ENCODE data around the gene NUP37. TPM values are rescaled to one million over a fixed set of nuclear protein-coding genes. Genes with fewer than 3 reads are reported as not detected.

The NUP37 gene
- total RNA-seq, 1 donor from 2014 or later, result 141 TPM

DNA sequence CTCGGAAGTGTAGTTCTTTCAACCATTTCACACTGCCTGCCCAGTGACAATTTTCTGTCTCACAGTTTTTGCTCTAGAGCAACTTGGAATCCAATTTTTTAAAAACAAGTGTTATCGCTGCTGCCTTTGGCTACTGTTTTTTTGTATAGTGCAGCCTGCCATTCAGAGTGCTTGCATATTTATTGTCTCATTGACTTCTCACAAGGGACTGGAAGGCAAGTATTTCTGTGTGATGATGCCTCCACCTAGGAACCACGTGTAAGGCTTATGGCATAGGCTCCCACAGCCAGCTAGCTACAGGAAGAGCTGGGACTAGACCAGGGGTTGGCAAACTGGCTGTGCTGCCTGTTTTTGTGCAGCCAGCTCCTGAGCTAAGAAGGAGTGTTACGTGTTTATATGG lies 972 bp upstream of the NUP37 start:
- H3K4me2 ChIP-seq, result peak overlapping the region; percentile 90
- TF ChIP-seq EZH2 (IDR thresholded peaks at IDR 0.05) (no peak), EZH2phosphoT487 (IDR thresholded peaks at IDR 0.05) (no peak)
- TF ChIP-seq, protein P1, sequence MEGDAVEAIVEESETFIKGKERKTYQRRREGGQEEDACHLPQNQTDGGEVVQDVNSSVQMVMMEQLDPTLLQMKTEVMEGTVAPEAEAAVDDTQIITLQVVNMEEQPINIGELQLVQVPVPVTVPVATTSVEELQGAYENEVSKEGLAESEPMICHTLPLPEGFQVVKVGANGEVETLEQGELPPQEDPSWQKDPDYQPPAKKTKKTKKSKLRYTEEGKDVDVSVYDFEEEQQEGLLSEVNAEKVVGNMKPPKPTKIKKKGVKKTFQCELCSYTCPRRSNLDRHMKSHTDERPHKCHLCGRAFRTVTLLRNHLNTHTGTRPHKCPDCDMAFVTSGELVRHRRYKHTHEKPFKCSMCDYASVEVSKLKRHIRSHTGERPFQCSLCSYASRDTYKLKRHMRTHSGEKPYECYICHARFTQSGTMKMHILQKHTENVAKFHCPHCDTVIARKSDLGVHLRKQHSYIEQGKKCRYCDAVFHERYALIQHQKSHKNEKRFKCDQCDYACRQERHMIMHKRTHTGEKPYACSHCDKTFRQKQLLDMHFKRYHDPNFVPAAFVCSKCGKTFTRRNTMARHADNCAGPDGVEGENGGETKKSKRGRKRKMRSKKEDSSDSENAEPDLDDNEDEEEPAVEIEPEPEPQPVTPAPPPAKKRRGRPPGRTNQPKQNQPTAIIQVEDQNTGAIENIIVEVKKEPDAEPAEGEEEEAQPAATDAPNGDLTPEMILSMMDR (IDR thresholded peaks at IDR 0.05), result no peak
- H3K9ac ChIP-seq, result peak overlapping the region; percentile 65
- no peaks in the 10 kb centered on the region for H3K9me3 ChIP-seq (ENCODE audit: low read depth)
- peak overlapping the region; percentile 79 for H3K4me3 ChIP-seq
- Mint-ChIP-seq H3K27ac (no peak overlapping the region), H3K27me3 (ENCODE audit: insufficient read depth, low read depth) (peaks cover 3% of the 10 kb centered on the region), H3K4me1 (peaks cover 17% of the 10 kb centered on the region), H3K9me3 (no peaks in the 10 kb centered on the region), H3K36me3 (peaks cover 6% of the 10 kb centered on the region), H3K4me3 (peak overlapping the region; percentile 90)
- H4K20me1 ChIP-seq (ENCODE audit: low read depth), result no peaks in the 10 kb centered on the region
- H3K27ac ChIP-seq, result no peak overlapping the region
- peak; percentile 29 for DNase-seq (ENCODE audit: low spot score)
- peaks cover 11% of the 10 kb centered on the region for H3K36me3 ChIP-seq
- peaks cover 62% of the 10 kb centered on the region for H3K79me2 ChIP-seq (ENCODE audit: low read depth)
- peaks cover 5% of the 10 kb centered on the region for H3F3A ChIP-seq (ENCODE audit: low read depth)
- peaks cover 4% of the 10 kb centered on the region for H3K4me1 ChIP-seq
- no peaks in the 10 kb centered on the region for H3K27me3 ChIP-seq
- H2AFZ ChIP-seq (replicated peaks), result peak overlapping the region; percentile 97

DNA sequence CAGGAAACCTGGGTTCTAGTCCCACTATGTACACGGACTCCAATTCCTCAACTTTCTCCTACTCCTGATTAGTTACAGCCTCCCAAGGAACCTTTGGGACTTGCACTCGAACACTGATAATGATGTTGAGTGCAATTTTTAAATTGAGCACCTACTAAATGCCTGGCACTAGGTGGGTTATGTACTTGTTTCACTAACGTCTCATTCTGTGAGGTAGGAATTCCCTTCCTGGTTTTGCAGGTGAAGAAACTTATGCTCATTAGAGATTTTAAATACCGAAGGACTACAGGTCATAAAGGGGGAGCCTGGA lies 605 bp upstream of the NUP37 start:
- Histone ChIP-seq H3K9me3 (ENCODE audit: low read depth) (no peaks in the 10 kb centered on the region), H3K4me3 (peak overlapping the region; percentile 79), H3K27me3 (no peaks in the 10 kb centered on the region), H4K20me1 (ENCODE audit: low read depth) (no peaks in the 10 kb centered on the region), H3K9ac (peak overlapping the region; percentile 65), H3K79me2 (ENCODE audit: low read depth) (peaks cover 62% of the 10 kb centered on the region), H3K4me1 (peaks cover 4% of the 10 kb centered on the region), H3K27ac (no peak overlapping the region), H3K36me3 (peaks cover 11% of the 10 kb centered on the region), H3K4me2 (peak overlapping the region; percentile 90), H3F3A (ENCODE audit: low read depth) (peaks cover 5% of the 10 kb centered on the region), H2AFZ (replicated peaks) (peak overlapping the region; percentile 97)
- Mint-ChIP-seq H3K4me3 (peak overlapping the region; percentile 90), H3K4me1 (peaks cover 17% of the 10 kb centered on the region), H3K27ac (peak overlapping the region; percentile 85), H3K36me3 (peaks cover 4% of the 10 kb centered on the region), H3K9me3 (no peaks in the 10 kb centered on the region), H3K27me3 (ENCODE audit: insufficient read depth, low read depth) (peaks cover 3% of the 10 kb centered on the region)
- TF ChIP-seq, protein P1 (IDR thresholded peaks at IDR 0.05), result no peak
- no peak for TF ChIP-seq EZH2 (IDR thresholded peaks at IDR 0.05)
- TF ChIP-seq EZH2phosphoT487 (IDR thresholded peaks at IDR 0.05), result no peak
- peak; percentile 1 for DNase-seq (ENCODE audit: low spot score)

DNA sequence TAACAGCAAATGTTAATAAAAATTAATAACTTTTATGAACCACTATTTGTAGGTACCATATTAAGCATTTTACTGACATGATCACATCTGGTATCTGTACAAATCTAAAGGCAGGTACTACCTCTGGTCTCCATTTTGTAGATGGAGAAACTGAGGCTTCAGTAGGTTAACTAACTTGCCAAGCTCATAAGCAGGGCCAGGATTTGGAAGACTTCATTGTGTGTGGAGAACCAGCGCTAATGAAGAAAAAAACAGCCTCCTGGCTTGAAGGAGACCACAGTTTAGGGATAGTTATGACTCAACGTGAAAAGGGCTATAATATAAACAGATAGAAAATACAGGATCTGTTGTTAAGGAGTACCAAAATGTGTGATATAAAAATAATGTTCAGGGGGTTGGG lies 1.0 kb downstream of the NUP37 start:
- Histone ChIP-seq H3K4me3 (peak overlapping the region; percentile 79), H3K4me2 (peak overlapping the region; percentile 90)

More for the DNA sequence above, 1.0 kb downstream of the NUP37 start:
- DNase-seq (ENCODE audit: low spot score), result no peak
- peaks cover 53% of the 10 kb centered on the region for H3K79me2 ChIP-seq (ENCODE audit: low read depth)
- peak overlapping the region; percentile 90 for H3K9ac ChIP-seq
- H3K27me3 ChIP-seq, result no peaks in the 10 kb centered on the region
- Mint-ChIP-seq H3K36me3 (peaks cover 4% of the 10 kb centered on the region), H3K27me3 (ENCODE audit: insufficient read depth, low read depth) (peaks cover 3% of the 10 kb centered on the region), H3K27ac (no peak overlapping the region), H3K4me1 (peaks cover 17% of the 10 kb centered on the region), H3K4me3 (peak overlapping the region; percentile 90), H3K9me3 (no peaks in the 10 kb centered on the region)
- no peaks in the 10 kb centered on the region for H3K9me3 ChIP-seq (ENCODE audit: low read depth)
- TF ChIP-seq EZH2 (IDR thresholded peaks at IDR 0.05), result no peak
- TF ChIP-seq EZH2phosphoT487 (IDR thresholded peaks at IDR 0.05), result no peak
- TF ChIP-seq, protein P1 (IDR thresholded peaks at IDR 0.05), result no peak
- peaks cover 4% of the 10 kb centered on the region for H3K4me1 ChIP-seq
- peaks cover 11% of the 10 kb centered on the region for H3K36me3 ChIP-seq
- H3K27ac ChIP-seq, result no peak overlapping the region
- H2AFZ ChIP-seq (replicated peaks), result no peak overlapping the region
- no peaks in the 10 kb centered on the region for H4K20me1 ChIP-seq (ENCODE audit: low read depth)
- H3F3A ChIP-seq (ENCODE audit: low read depth), result peaks cover 5% of the 10 kb centered on the region

All from neural progenitor cell (in vitro differentiated cells).